HG03469 (cell line): ENCODE measurements around the gene ERI3.

Experiments
- ATAC-seq: cut with Tn5 transposase; IDR thresholded peaks from one replicate; pipeline ENCODE4 v1.9.1; 2021; ENCODE audit warnings: mild to moderate bottlenecking, moderate library complexity, moderate number of reproducible peaks; ENCODE audit not compliant: unreplicated experiment

ERI3 gene, protein sequence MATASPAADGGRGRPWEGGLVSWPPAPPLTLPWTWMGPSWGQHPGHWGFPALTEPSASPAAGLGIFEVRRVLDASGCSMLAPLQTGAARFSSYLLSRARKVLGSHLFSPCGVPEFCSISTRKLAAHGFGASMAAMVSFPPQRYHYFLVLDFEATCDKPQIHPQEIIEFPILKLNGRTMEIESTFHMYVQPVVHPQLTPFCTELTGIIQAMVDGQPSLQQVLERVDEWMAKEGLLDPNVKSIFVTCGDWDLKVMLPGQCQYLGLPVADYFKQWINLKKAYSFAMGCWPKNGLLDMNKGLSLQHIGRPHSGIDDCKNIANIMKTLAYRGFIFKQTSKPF

DNA sequence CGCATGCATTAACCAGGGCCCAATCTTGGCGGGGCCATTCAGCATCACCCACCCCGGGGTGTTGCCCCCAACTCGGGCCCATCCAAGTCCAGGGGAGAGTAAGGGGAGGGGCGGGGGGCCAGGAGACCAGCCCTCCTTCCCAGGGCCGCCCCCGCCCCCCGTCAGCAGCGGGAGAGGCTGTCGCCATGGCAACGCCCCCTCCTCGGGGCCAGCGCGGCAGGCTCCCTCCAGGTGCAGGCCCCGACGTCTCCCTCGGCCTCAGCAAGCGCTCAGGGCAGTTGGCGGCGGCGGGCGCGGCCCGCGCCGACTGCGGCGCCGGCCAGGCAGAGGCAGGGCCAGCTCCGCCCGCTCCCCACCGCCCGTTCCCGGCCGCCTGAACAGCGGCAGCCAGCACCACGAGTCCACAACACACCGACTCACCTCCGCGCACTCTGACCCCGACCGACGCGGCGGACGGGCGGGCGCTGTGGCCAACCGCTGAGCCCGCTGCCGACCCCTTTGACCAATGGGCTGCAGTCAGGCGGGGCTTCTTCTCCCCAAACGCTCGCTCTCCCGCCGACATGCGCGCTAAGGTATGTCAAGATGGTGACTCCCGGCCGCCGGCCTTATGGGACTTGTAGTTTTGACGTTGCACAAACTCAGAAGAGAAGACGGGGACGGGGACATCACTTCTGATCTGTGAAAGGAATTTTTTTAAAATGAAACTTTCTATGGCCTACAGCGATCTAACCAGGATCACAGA lies at the start of gene ERI3:
Gene ERI3, minus strand, starts transcription at position 418 of the 742 bp plus-strand sequence. Its CDS starts 231 bp downstream, at position 187.
- ATAC-seq = peak; percentile 91

DNA sequence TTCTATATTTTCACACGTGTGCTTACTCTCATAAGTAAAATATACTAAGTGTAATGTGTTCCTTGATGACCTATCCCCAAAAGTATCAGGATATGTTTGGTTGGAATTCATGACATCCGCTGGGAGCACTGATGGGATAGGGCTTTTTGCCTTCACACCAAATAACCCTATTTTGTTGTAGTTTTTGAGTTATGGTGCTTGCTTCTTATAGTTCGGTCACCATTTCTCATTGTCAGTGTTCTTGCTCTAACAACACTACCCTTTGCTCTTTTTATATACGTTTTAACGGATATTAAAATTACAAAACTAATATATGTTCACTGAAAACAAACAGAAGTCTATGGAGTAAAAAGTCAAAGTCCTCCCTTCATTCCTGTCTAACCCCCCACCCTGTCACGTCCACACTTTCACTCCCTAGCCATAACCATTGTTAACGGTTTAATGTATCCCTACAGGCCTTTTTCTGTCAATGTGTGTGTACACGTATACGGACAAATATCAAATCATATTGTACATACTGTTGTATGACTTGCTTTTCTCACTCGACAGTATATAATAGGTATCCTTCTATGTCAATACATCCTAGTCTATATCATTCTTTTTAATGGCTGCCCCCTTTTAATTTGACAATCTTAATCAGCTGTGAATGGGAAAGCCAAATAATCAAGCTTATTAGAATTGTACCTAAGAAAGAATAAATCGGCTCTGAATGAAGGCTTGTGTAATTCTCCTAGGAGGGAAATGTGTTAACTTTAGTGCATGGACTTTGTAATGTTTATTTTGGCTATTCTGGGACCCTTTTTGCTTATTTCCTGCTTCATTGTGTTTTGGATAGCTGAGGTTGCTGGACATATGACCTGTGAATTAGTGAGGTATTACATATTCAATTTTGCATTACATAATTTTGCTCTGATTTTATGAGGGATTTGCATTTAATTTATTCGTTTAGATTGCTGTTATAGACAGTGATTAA lies 46.5 kb upstream of the ERI3 start:
- no peak for ATAC-seq

DNA sequence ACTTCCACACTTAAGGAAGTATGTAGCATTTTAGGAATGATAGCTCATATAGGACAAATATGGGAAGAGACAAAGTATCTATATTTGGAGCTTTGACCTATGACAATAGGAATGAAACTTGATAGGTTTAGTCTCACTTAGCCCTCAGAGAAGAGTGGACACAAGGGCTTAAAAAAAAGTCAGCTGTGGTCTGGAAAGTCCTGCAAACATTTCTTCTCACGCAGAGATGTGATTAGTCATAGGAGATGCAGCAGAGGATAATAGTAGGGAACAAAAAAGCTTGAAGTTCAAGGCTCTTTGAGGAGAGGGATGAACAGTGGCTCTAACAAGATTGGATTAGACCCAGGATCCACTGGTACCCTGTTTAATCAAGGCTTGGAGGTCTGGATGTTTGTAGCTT lies 35.2 kb upstream of the ERI3 start:
- ATAC-seq = no peak

DNA sequence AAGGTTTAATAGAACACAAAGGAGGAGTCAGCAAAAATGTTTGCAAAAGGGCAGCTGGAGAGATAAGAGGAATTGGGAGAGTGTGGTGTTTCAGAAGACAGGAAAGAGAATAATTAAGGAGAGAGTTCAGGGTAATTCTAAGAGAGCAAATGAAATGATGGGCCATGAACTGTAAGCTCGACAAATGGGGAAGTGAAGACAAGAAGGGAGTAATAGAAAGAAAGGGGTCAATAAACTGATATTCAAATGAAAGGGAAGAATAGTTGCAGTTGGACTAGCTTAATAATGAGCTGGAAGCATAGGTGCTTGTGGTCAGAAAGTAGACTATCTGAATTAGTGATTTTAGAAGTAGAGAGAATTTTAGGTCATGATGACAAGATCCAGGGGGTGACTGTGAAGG lies 34.4 kb upstream of the ERI3 start:
- ATAC-seq = no peak

DNA sequence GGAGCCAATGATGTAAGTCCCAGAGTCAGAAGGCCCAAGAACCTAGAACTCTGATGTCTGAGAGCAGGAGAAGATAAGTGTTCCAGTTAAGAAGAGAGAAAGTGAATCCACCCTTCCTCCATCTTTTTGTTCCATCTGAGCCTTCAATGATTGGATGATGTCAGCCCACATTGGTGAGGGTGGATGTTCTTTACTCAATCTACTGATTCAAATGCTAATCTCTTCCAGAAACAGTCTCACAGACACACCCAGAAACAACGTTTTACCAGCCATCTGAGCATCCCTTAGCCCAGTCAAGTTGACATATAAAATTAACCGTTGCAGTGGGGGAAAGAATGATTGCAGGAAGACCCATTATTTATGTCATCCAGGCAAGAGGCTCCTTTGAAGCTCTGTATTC lies 33.5 kb upstream of the ERI3 start:
- ATAC-seq = no peak

DNA sequence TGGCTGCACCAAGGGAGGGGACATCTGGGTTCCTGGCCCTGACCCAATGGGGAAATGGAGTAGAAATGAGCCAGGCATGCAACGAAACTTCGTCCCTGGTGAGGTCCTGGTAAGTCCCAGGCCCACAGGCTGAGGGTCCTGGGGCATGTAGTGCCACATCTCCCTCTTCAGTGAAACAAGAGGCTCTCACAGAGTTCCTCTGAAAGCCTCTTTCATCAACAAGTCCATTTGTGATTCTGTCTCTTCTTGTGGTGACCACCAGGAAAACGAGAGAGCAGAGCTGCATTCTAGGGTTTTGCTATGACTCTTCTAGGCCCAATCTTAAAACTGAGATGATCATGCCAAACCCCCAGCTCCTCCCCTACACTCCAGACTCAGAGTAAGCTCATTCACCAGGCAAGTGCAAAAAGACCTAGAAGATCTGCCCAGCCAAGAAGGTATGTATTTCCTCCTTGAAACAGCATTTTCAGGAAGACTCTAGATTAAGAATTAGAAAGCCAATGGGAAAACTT lies 25.7 kb upstream of the ERI3 start:
- no peak for ATAC-seq

DNA sequence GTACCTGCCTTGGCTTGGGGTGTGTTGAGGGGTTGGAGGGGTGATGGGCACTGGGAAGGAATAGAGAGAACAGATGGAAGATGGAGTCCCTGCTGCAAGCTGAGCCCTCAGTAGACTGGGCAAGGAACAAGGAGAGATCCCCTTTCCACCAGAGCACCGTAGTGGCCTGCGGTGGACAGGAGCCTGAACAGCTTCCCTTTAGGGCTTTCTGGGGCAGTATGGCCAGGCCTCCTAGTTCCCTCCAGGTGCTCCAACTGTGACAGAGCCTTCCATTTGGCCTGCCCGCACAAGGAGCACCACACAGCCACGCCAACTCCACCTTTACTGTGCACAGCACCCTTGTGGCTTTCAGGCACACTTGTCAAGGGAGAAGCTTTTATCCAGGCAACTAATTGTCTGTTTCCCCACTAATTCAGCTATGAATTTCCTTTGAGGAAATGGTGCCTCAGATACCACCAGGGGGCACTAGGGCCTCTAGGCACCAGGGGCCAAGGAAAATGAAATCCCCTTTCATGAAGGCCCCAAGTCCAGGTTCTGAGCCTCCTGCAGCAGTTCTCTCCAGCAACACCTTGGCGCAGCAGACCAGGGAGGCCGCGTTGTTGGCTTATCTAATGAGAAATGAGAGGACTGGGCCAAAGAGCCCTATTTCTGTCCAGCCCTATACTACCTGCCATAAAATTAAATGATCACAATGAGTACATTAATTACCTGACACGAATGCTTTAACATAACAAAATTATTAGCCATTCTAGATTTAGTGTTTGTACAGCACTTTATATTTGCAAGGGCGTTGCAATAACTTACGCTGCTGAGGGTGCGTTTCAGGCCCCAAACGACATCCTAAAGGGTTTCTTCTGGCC lies 23.1 kb upstream of the ERI3 start:
- no peak for ATAC-seq

DNA sequence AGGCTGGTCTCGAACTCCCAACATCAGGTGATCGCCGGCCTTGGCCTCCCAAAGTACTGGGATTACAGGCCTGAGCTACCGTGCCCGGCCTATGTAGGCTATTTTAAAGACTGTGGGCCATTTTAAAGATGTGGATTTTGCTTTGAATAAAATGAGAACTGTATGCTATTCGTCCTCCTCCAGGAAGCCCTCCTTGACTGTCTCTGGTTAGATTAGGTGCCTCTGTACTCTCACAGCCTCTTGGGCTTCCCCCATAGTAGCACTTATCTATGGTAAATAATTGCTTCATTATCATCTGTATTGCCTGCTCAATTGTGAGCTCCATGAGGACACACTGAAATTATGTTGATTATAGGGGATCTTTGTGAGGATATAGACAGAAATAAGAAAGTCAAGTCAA lies 20.5 kb upstream of the ERI3 start:
- ATAC-seq = no peak

DNA sequence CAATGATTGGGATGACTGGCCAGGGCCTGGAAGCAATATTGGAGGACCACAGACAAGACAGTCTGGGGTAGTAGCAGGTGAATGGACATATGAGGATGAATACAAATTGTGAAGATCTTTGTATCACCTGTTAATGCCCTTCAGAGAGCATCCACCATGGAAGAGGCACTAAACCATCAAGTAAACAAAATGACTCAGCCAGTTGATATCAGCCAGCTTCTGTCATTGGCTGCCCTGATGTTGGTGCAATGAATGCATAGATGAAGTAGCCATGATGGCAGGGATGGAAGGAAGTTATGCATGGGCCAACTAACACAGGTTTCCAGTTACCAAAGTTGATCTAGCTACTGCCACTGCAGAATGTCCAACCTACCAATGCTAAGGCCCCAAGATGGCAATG lies 16.1 kb upstream of the ERI3 start:
- ATAC-seq = no peak

DNA sequence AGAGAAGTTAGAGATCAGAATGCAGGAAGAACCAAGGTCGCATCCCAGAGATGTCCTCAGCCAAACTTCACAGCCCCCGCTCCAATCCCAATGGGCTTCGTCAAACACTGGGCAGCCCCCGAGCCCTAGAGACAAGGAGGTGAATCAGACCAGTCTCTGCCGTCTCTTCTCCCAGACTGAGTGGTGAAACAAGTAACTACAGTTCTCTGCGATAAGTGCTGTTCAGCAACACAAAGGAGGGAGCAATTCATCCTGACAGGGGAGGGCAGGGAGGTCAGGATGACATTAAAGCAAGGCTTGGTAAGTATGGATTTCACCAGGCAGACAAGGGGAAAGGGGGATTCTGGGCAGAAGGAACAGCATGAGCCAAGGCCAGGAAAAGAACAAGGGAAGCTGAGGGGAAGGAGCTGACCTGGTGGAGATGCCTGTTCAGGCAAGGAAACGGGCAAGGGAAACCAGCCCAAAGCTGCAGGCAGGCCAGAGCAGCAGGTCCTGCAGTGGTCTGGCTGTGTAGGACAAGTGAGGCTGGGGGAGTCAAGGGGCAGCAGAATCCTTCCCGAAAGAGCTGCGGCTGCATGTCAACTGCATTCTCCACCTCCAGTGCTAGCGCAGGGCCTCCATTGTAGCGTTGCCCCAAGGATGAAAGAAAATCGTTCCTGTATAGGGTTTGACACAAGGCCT lies 13.6 kb upstream of the ERI3 start:
- no peak for ATAC-seq

DNA sequence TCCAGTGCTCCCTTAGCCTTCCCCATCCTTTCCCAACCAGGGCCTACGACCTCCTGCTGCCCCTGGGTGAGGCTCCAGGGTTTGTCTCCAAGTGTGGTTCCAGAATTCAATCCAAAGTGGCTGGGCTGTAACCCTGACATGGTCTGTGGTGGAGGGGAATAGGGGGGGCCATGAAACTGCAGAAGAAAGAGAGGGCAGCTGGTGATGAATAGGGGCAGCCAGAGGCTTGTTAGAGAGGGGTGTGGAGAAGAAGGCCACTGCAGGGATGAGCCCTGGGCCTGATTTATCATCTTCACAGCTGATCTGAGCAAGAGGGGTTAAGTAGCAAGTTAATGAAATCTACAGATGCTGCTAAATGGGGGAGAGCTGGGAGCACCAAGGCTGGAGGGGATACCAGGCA lies 12.9 kb upstream of the ERI3 start:
- no peak for ATAC-seq

DNA sequence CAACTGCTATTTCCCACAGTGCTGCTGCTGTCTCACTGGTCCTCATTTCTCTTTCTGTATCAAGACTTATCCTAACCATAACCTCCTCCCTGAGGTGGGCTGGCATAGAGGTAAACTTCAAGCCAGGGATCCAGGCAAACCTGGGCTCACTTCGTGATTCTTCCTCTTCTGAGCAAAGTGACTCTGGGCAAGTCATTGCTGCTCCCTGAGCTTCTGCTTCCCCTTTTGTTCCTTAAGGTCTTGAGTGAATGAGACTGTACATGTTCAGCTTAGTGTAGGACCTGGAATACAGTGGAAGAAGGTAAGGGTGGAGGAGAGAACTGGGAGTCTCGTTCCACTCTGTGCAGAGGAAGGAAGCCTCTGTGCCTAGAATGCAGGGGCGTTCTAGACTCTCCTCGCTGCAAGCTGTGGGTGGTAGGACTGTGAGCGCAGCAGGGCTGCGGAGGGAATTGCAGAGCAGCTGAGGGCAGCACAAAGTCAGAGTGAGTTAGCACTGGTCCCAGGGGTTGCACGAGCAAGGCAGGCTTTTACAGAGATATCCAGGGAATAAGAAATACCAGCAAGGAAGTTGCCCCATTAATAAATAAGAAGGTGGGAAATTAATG lies 11.4 kb upstream of the ERI3 start:
- ATAC-seq = no peak

DNA sequence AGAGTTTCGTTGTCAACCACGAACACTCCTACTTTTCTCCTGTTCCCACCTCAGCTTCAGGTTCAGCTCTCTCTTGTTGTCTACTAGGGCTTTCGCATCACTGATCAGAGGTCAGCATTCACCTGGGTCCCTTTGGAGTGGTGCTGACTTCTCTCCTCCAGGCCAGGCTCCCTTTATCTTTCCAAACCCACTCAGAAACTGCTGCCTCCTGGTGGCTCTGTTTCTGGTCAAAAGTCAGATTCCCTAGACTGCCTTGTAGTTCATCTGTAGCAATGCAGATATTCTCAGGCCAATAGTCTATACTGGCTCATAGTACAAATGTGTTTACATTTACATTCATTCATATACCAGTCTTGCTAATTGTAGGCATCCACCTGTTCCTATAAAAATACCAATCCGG lies 6.4 kb upstream of the ERI3 start:
- ATAC-seq = no peak

DNA sequence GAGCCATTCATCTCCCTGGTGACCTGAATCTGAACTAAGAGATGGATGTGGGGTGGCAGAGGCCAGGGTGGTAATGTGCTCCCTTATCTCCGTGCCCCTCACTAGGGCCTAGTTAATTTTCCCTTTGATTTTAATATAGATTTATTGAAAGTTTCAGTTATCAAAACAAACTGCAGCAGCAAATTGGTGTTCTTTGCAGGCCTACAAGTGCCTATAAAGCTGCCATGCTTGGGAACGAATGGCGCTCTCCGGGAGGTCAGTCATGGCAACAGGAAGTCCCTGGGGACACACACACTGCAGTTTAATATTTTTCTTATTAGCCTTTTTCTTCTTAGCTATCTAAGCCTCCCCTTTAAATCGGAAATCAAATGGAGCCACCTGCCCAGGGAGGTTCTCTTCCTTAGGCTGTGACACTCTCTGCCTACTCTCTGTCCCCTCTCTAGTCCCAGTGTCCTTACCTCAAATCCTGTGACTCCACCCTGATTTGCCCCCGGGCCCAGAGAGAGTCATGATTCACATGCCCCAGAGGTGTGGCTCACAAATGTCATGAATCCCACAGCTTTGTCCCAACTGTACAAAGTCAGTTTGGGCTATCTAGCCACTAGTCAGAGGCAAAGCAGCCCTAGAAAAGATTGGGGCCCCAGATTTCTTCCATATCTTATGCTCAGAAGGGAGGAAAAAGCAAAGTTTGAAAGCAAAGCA lies 4.3 kb upstream of the ERI3 start:
- no peak for ATAC-seq

DNA sequence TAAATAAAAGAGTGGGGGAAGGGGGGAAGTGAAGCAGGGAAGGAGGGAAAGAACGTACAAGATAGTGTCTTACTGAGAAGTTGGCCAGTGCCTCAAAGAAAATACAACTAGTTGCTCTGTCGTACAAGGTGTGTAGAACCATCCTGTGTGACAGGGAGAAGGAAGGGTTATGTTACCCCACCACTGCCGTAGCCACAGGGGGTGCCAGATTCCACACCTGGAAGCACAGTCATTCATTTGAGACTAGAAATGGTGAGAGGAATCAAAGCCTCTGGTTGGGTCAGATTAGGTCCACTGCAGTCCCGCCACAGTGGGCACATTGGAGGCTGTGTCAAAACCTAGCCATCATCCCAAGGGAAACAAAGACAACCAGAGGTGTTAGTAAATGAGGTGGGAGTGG lies 2.7 kb upstream of the ERI3 start:
- ATAC-seq = no peak

DNA sequence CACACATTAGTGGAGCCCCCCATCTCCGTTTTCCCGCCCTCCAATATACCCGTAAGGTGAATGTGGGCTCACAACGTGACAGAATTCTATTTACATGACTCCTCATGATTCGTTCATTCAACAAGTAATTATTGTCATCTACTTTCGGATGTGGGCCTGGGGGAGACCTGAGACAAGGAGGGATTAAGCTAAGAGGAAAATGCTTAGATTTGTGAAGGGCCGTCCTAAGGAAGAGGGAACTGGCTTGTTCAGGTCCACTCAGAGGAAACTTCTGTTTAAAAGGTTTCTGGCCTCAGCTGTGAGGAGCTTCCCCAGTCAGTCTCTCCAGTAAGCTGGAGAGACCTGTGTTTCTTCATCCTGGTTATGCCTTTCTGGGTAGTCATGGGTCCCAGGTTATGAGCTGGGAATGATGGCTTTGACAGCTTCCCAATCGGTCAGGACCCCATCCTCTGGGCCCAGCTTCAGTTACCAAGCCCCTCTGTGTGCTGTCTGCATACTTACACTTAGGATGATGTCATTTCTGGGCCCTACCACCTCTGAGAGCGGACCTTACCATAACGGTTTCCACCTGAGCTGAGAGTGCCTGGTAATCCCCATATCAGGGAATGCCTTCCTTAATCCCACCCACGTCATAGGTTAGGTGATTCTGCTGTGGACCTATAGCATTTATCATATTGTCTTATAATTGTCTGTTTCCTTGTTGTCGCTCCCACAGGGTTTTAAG lies 687 bp upstream of the ERI3 start:
- no peak for ATAC-seq

DNA sequence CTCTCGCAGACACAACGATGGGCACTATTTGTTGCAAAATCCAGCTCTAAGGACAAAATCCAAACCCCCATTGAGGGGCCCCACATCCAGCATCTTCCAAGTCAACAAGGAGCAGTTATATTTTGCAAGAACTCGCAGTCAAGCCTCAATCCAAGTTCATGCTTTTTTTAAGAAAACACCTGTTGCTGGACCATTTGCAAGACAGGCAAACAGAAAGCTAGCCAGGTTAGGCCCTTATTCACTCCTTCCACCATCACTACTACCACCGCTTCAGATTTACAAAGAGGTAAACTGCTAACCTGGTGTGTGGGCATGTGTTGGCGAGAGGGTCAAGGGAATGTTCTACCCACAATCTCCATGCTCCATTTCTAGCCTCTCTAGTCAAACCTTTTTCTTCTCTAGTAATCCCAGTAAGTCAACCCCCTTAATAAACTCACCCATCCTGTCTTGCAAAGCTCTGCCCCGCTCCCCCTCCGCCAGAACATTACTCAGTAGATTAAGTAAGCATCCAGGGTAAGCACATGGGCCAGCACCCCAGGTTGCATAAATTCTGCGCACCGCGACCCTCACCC lies 703 bp downstream of the ERI3 start:
- ATAC-seq = no peak

DNA sequence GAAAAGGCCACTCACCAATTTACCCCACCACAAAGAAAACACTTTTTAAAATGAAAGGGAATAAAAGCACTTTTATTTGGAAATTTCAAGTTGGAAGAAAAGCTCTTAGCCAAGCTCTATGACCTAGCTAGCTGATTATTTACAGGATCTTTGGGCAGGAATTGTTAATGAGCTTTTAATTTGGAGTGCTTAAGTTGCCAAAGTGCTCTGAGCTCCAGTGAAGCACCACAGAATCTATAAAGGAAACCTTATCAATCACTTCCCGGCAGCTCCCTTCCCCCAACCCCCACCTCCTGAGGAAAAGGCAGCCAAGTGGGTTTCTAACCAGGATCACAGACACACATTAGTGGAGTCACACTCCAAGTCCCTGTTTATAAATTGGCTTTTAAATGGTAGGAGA lies 1.5 kb downstream of the ERI3 start:
- ATAC-seq = no peak
